CD4-positive, alpha-beta T cell treated with Interleukin-17A for 1 hour (primary cell): ENCODE data around the gene PJA2.
"Not testable (repeated sequence)": the region's sequence is repeated elsewhere in the genome, so short reads cannot be mapped to it uniquely, and the experiment has no call there.

Experiments
- DNase-seq: peaks from one replicate; pipeline ENCODE4 v3.0.0-alpha.2; 2020

The PJA2 gene

GRCh38 chr5:109409844-109410388 lies at the start of gene PJA2:
PJA2 (minus strand) TSS chr5:109409974; CDS start chr5:109383433, 26,541 bp downstream.
- peak; percentile 97 for DNase-seq

GRCh38 chr5:109455598-109456096 lies 45.9 kb upstream of the PJA2 start:
- DNase-seq, result no peak

- DNase-seq, result no peak
Observed at GRCh38 chr5:109454731-109455505, 45.1 kb upstream of the PJA2 start.

GRCh38 chr5:109453251-109453650 lies 43.5 kb upstream of the PJA2 start:
- no peak for DNase-seq

GRCh38 chr5:109452661-109453060 lies 42.9 kb upstream of the PJA2 start:
- no peak for DNase-seq

- DNase-seq, result no peak
Observed at GRCh38 chr5:109451146-109451545, 41.4 kb upstream of the PJA2 start.

- no peak for DNase-seq
Observed at GRCh38 chr5:109450129-109450877, 40.5 kb upstream of the PJA2 start.

- no peak for DNase-seq
Observed at GRCh38 chr5:109448838-109449237, 39.1 kb upstream of the PJA2 start.

GRCh38 chr5:109439590-109439989 lies 29.8 kb upstream of the PJA2 start:
- DNase-seq, result no peak

GRCh38 chr5:109426075-109426474 lies 16.3 kb upstream of the PJA2 start:
- no peak for DNase-seq

- DNase-seq, result not testable (repeated sequence)
Observed at GRCh38 chr5:109425521-109425920, 15.7 kb upstream of the PJA2 start.

- no peak for DNase-seq
Observed at GRCh38 chr5:109421956-109422355, 12.2 kb upstream of the PJA2 start.

- DNase-seq, result no peak
Observed at GRCh38 chr5:109418712-109419352, 9.1 kb upstream of the PJA2 start.

GRCh38 chr5:109416882-109417281 lies 7.1 kb upstream of the PJA2 start:
- no peak for DNase-seq

- DNase-seq, result peak; percentile 13
Observed at GRCh38 chr5:109413921-109414461, 4.2 kb upstream of the PJA2 start.

GRCh38 chr5:109413458-109413857 lies 3.7 kb upstream of the PJA2 start:
- DNase-seq, result no peak

- no peak for DNase-seq
Observed at GRCh38 chr5:109412981-109413402, 3.2 kb upstream of the PJA2 start.

GRCh38 chr5:109411627-109412026 lies 1.9 kb upstream of the PJA2 start:
- peak; percentile 49 for DNase-seq

- DNase-seq, result no peak
Observed at GRCh38 chr5:109411149-109411514, 1.4 kb upstream of the PJA2 start.

GRCh38 chr5:109410389-109411148 lies 795 bp upstream of the PJA2 start:
- DNase-seq, result peak; percentile 55

GRCh38 chr5:109408991-109409843 lies 557 bp downstream of the PJA2 start:
- DNase-seq, result peak; percentile 89
